Astrocyte of the cerebellum (primary cell): ENCODE results near the gene LSM10.

Experiments
- DNase-seq: peaks from one replicate; pipeline ENCODE4 v3.0.0-alpha.2; 2011; ENCODE audit warnings: low read depth
- H3K4me3 ChIP-seq: 2 replicates; pipeline ENCODE4 v1.5.1; 2011; ENCODE audit warnings: mild to moderate bottlenecking, low read depth, low read length, moderate library complexity
- CTCF ChIP-seq: IDR thresholded peaks from 2 replicates; pipeline ENCODE4 v1.5.1; 2012; ENCODE audit warnings: low read length, low read depth, moderate library complexity, mild to moderate bottlenecking; ENCODE audit errors: missing control alignments
- in situ Hi-C: cut with HindIII; loops from 2 replicates; pipeline ENCODE4 v1.10.0; 2017; ENCODE audit warnings: low sequenced_read_pairs

LSM10 gene

GRCh38 chr1:36421649-36422048 lies 23.9 kb upstream of the LSM10 start:
- in situ Hi-C loops, result no loop called here
- TF ChIP-seq CTCF, result no peak
- DNase-seq, result no peak
- H3K4me3 ChIP-seq, result no peak overlapping the region

- peak; percentile 97 for TF ChIP-seq CTCF
- H3K4me3 ChIP-seq, result no peak overlapping the region
- in situ Hi-C loops, result no loop called here
- DNase-seq, result peak; percentile 76
Observed at GRCh38 chr1:36420836-36421317, 23.2 kb upstream of the LSM10 start.

- in situ Hi-C loops, result no loop called here
- no peak for DNase-seq
- TF ChIP-seq CTCF, result no peak
- H3K4me3 ChIP-seq, result no peak overlapping the region
Observed at GRCh38 chr1:36420409-36420808, 22.7 kb upstream of the LSM10 start.

GRCh38 chr1:36419569-36419968 lies 21.9 kb upstream of the LSM10 start:
- TF ChIP-seq CTCF, result no peak
- H3K4me3 ChIP-seq, result no peak overlapping the region
- in situ Hi-C loops, result no loop called here
- DNase-seq, result no peak

GRCh38 chr1:36419140-36419539 lies 21.4 kb upstream of the LSM10 start:
- TF ChIP-seq CTCF, result no peak
- DNase-seq, result no peak
- in situ Hi-C loops, result no loop called here
- no peak overlapping the region for H3K4me3 ChIP-seq

- in situ Hi-C loops, result no loop called here
- no peak for TF ChIP-seq CTCF
- no peak for DNase-seq
- no peak overlapping the region for H3K4me3 ChIP-seq
Observed at GRCh38 chr1:36417931-36418330, 20.2 kb upstream of the LSM10 start.
